ENCODE measurements around the gene PKD2.

DNA sequence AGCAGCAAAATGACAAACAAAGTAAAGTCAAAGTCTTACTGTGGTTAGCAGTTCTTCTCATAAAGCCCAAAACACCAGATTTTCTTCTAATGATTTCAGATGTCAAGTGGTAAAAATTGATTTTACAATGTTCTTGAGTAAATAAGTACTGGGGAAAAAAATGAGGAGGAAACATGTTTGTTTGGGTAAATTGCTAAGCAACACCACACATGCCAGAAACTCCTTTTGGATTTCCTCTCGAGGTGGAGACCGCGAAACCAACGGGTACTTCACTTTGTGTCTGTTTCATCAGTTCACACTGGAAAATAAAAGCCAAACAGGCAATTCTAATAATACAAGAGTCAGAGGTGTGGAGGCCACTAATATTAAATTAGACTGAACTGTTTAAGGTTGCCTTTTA lies 4.6 kb upstream of the PKD2 start:
- TF ChIP-seq POLR2AphosphoS5 (IDR thresholded peaks at IDR 0.05) (no peak), EP300 (IDR thresholded peaks at IDR 0.05) (no peak)
